HG03175 (cell line): Measurements from ENCODE around the gene IRF8.
A peak's percentile ranks its signal among the peaks of the same experiment; 100 is the strongest.
"Not testable (repeated sequence)": the region's sequence is repeated elsewhere in the genome, so short reads cannot be mapped to it uniquely, and the experiment has no call there.

Experiments used
- ATAC-seq: cut with Tn5 transposase; IDR thresholded peaks from one replicate; pipeline ENCODE4 v1.9.1; 2021; ENCODE audit warnings: mild to moderate bottlenecking, moderate library complexity; ENCODE audit not compliant: unreplicated experiment

The IRF8 gene

GRCh38 chr16:85891033-85891775, 7.8 kb upstream of the IRF8 start:
- ATAC-seq = no peak

- ATAC-seq = no peak
Observed at GRCh38 chr16:85891776-85892166, 7.2 kb upstream of the IRF8 start.

- no peak for ATAC-seq
Observed at GRCh38 chr16:85892760-85893159, 6.2 kb upstream of the IRF8 start.

DNA sequence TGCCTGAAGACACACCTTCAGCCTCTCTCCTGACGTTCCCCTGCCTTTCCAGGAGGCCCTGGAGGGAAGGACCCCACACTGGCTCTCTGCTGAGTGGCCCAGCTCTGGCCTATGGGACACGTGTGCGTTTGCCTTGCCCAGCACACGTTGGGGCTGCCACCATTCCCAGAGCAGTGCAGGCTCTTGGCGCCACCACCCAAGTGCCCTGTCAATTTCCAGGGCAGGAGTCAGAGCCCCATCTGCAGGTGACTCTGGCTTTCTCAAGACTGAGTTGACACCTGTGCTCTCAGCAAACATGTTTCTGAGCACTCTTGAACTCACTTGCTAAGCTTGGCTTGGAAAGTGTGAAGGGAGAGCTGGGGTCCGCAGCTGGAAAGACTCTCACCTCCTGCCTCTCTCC, 4.7 kb upstream of the IRF8 start:
- ATAC-seq = no peak

DNA sequence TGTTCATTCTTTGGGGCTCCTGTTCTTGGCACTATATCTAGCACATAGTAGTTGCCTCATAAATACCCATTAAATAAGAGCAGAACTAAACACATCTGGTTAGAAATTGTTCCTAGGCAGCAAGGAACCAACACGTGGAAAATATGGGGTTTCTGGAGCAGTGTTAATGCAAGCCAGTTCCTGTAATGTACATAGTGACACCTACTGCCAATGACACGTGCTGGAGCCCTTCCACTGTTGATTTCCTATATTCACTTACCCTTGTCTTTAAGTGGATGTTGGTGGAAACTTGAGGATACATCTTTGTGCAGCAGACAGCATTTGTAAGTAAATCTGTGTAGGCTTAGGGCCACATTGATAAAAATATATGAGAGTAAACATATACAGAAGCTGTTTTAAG, 1.6 kb upstream of the IRF8 start:
- ATAC-seq = no peak

- ATAC-seq = no peak
Observed at GRCh38 chr16:85899444-85899843, 482 bp downstream of the IRF8 start.

GRCh38 chr16:85900027-85900792, 1.2 kb downstream of the IRF8 start:
- no peak for ATAC-seq

DNA sequence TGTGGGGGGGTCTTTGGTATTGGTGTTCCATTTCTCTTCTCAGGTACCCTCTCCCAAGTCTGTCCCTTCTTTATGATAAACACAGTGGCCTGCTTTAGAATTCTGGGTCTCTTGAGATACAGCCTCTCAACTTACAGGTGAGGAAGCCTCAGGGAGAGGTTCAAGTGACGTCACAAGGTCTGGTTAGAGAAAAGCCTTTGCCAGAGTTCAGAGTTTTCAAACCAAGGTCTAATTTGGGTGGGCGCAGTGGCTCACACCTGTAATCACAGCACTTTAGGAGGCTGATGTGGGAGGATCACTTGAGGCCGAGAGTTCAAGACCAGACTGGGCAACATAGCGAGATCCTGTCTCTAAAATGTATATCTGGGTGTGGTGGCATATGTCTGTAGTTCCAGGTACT, 2.1 kb downstream of the IRF8 start:
- no peak for ATAC-seq

- ATAC-seq = no peak
Observed at GRCh38 chr16:85901773-85902365, 2.9 kb downstream of the IRF8 start.

DNA sequence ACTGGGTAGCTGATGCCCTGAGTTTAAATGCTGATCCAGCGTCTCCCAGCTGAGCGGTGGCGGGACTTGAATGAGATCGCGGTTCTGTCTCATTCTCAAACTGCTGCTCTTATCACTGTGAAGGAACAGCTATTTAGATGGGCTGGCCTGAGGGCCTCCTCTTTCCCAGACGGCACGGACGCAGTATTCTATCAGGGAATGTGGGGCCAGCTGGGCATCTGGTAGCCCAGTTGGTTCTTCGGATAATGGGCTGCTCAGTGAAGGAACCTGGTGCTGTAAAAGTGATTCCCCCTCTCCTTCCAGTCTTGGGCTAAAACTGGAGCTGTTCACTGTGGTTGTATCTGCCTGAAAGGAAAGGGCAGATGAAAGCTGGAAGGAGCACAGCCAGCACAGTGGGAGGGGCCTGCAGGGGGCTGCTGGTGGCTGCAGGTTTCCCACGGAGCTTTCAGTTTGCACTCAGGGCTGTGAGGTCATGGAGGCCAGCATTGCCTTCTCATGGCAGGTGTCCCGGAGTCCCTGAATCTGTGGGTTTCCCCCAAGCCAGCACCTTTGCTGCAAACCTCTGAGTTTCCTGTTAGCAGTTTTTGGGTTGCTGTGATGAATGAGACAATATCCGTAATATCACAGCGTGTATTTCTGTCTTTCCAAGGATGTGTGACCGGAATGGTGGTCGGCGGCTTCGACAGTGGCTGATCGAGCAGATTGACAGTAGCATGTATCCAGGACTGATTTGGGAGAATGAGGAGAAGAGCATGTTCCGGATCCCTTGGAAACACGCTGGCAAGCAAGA, 3.6 kb downstream of the IRF8 start:
- ATAC-seq = peak; percentile 63

DNA sequence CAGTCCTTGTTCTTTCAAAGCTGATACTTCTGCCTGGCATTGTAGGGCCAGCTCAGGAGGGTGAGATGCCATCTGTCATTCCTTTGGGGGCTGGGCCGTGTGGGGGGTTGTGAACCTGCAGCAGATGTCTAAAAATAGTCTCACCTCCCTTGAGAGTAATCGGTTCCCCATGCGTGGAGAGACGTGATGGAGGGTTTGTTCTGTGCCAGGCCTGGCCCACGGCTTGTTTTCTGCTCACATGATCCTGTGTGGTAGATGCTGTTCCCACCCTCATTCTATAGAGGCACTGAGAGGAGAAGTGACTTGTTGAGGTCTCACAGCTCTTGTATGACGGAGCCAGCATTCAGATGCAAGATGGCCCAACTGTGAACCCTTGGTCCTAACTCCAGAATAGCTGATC, 4.6 kb downstream of the IRF8 start:
- ATAC-seq = no peak

DNA sequence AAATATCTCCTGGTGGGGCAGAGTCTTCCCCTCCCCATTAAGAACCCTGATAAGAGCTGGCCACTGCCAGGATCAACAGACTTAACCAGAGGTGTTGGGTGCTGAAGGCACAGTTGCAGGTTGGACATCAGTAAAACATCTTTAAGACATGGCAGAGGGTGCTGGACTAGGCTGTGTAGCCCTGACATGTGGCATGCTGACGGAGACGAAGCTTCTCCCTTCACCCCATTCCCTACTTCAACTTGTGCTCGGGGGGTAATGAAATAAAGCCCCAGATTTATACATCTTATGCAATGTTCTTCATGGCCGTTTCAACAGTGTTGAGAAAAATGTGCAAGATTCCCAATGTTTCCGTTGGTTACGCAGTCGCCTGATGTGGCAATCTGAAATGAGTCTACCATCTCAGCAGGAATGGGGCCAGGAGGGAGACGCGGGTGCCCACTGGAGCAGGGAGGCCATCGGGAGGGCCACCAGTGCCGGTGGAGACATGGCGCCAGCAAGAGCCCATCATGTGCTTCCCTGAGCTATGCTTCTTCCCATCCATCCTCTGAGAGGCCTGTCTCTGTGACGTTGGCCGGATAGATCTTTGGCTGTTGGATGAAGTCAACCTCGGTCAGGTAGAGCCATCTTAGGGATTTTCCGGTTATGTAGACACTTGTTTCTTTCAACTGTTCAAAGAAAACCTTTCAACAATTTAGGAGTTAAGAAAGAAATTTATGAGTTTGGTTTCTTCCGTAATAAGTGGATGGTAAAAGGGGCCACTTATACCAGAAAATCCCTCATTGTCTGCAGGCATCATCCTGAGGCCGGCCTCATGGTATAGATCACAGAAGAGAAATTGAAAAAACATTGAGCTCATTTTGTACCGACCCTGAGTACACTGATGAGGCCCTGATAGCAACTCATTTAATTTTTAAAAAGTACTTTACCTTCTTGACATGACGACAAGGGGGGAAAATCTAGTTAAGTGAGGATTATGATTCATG, 6.4 kb downstream of the IRF8 start:
- ATAC-seq = no peak

- no peak for ATAC-seq
Observed at GRCh38 chr16:85906349-85906748, 7.4 kb downstream of the IRF8 start.

DNA sequence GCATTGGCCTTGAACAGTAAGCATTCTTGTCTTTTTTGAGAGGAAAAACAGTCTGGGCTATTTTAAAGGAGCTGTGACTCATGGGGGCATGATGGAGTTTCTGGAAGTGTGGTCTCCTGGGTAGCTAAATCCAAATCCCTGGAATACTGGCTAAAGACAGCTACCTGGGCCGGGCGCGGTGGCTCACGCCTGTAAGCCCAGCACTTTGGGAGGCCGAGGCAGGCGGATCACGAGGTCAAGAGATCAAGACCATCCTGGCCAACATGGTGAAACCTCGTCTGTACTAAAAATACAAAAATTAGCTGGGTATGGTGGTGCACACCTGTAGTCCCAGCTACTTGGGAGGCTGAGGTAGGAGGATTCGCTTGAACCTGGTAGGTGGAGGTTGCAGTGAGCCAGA, 8.3 kb downstream of the IRF8 start:
- ATAC-seq = not testable (repeated sequence)

- peak; percentile 55 for ATAC-seq
Observed at GRCh38 chr16:85908444-85908843, 9.5 kb downstream of the IRF8 start.

DNA sequence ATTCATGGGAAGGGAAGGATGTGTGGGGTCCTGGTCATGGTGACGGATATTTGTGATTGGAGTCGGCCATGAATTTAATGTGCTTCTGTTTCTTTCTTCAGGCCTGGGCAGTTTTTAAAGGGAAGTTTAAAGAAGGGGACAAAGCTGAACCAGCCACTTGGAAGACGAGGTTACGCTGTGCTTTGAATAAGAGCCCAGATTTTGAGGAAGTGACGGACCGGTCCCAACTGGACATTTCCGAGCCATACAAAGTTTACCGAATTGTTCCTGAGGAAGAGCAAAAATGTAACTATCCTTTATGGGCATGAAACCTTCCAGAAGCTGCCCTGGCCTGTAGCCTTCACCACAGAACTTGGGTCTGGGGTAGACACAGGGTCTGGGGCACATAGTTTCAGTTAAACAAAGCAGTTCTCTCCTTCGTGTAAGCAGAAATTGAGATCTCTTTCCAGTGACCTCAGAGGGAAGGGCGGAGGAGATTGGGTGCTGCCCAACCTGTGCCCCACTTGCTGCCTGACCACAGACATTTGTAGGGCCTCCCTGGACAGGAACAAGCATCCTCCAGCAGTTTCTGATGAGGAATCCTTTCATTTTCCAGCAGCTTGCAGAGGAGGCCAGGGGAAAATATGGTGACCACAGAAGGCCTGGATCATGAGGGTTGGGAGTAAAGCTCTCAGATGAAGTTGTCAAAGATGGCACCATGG, 10.1 kb downstream of the IRF8 start:
- ATAC-seq = no peak

DNA sequence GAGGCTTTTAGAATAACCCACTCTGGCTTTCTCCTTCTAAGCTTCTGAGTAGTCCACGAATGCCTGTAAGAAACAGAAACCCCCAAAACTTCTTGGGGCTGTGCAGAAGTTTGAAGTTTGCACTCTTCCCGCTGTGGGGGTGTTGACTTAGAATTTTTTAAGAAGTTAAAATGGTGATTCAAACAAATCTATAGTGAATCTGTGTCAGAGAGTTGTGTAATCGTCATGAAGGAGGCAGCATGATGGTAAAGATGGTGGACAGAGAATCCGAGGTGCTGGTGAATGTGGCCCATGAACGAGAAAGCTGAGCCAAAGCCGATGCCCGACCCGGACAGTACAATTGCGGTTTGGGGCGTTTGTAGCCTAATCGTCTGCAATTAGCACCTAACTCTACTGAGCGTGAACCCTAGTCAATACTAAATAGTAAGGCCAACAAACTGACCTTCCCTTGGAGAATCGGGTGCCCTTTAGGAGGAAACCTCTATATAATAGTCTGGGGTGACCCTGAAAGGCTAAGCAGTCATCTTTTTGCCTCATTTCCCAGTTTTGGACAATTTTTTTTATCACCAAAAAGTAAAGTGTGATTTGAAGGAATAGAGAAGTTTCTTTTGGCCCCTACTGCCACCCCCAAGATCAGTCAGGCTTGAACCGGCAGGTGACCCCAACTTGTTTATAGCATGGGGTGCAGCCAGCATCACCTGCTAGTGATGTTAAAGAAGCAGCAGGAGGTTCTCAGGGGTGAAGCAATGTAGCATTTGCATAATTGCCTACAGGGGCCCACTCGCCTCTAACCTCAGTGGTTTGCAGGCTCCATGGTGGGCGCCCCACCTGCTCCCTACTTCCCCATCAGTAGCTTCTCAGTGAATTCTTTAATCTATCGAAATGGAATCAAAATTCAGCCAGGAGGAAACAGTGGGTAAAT, 11.2 kb downstream of the IRF8 start:
- ATAC-seq = no peak

DNA sequence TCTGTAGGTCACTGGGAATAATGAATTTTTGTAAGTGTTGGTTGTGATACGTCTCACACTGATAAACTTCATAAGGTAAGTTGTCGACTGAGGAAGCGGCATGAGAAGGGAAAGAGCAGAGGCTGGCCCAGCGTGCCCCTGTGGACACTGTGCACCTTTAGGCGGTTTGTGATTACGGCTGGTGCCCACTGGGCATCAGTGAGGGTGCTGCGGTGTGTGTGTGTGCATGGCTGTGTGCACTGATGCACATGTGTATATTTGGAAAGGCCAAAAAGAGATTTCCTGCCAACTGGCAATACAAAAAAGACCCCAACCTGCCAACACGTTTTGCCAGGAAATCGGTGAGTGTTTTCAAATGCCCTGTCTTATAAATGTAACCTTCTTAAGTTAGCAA, 11.9 kb downstream of the IRF8 start:
- no peak for ATAC-seq
